ENCODE data around the gene TMEM267.

- no peak for TF ChIP-seq EZH2 (IDR thresholded peaks at IDR 0.05; ENCODE audit: borderline replicate concordance, insufficient read depth, low read length, poor library complexity, severe bottlenecking)
- TF ChIP-seq, protein P1, sequence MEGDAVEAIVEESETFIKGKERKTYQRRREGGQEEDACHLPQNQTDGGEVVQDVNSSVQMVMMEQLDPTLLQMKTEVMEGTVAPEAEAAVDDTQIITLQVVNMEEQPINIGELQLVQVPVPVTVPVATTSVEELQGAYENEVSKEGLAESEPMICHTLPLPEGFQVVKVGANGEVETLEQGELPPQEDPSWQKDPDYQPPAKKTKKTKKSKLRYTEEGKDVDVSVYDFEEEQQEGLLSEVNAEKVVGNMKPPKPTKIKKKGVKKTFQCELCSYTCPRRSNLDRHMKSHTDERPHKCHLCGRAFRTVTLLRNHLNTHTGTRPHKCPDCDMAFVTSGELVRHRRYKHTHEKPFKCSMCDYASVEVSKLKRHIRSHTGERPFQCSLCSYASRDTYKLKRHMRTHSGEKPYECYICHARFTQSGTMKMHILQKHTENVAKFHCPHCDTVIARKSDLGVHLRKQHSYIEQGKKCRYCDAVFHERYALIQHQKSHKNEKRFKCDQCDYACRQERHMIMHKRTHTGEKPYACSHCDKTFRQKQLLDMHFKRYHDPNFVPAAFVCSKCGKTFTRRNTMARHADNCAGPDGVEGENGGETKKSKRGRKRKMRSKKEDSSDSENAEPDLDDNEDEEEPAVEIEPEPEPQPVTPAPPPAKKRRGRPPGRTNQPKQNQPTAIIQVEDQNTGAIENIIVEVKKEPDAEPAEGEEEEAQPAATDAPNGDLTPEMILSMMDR (IDR thresholded peaks at IDR 0.05; ENCODE audit: poor library complexity, severe bottlenecking): no peak
These were observed 32.0 kb upstream of the TMEM267 start for GRCh38 chr5:43515678-43516048.

All from neural cell (in vitro differentiated cells).